ENCODE data around the gene TCF7L1. TPM values are rescaled to one million over a fixed set of nuclear protein-coding genes. Genes with fewer than 3 reads are reported as not detected.
A peak's percentile ranks its signal among the peaks of the same experiment; 100 is the strongest.

The TCF7L1 gene
- total and polyA plus RNA-seq, 9 of the 15 experiments (the other 6 are each of a cell fraction or from before 2014, with no cell fraction given) = 0.03 to 0.11 (median 0.07) TPM; not detected in 5

GRCh38 chr2:85326406-85327159 is 193.4 kb downstream of the TCF7L1 start (continued):
- TF ChIP-seq TEAD4 (IDR thresholded peaks at IDR 0.05; ENCODE audit: low read length) (peak; percentile 71), TEAD4 (CRISPR knock-in tag; IDR thresholded peaks at IDR 0.05; ENCODE audit: borderline replicate concordance) (no peak), ZFX (CRISPR knock-in tag; IDR thresholded peaks at IDR 0.05) (peak; percentile 43), CREM (IDR thresholded peaks at IDR 0.05; ENCODE audit: low read depth) (no peak), AFF1 (IDR thresholded peaks at IDR 0.05; ENCODE audit: low read depth in 1 of 2, partially characterized antibody in 2 of 2) (peak; percentile 22 to 24), MAZ (CRISPR knock-in tag; conservative IDR thresholded peaks at IDR 0.05 in 1 of 2, IDR thresholded peaks at IDR 0.05 in 1 of 2) (peak in 1 of 2 experiments; percentile 24; a peak in 1 of 4 replicates), SMARCC2 (IDR thresholded peaks at IDR 0.05; ENCODE audit: low read depth) (peak; percentile 39; the same call in 1 of the 2 replicates), CXXC5 (CRISPR knock-in tag; IDR thresholded peaks at IDR 0.05) (peak; percentile 47; the same call in 1 of the 2 replicates), NBN (IDR thresholded peaks at IDR 0.05; ENCODE audit: low read depth) (peak; percentile 69), FUS (optimal IDR thresholded peaks at IDR 0.05; ENCODE audit: low read depth, low read length) (no peak), YY1 (IDR thresholded peaks at IDR 0.05; ENCODE audit: borderline replicate concordance in 1 of 3, control insufficient read depth in 1 of 3, extremely low read depth in 1 of 3, insufficient read depth in 3 of 3, insufficient read length in 1 of 3, insufficient replicate concordance in 2 of 3, low read depth in 1 of 3, low read length in 2 of 3) (peak; percentile 35 to 86 (median 66)), MYC (IDR thresholded peaks at IDR 0.05; ENCODE audit: low read depth, low read length) (peak; percentile 31; the same call in 1 of the 2 replicates), MYC (CRISPR knock-in tag; IDR thresholded peaks at IDR 0.05; ENCODE audit: borderline replicate concordance, low read depth) (no peak), MNT (conservative IDR thresholded peaks at IDR 0.05) (peak in 1 of 2 experiments; percentile 39; a peak in 2 of 4 replicates), HMGN3 (IDR thresholded peaks at IDR 0.05; ENCODE audit: borderline replicate concordance, extremely low read depth, insufficient read length, low read depth, low read length) (no peak), MEIS2 (IDR thresholded peaks at IDR 0.05; ENCODE audit: partially characterized antibody) (peak; percentile 63), TAL1 (IDR thresholded peaks at IDR 0.05) (peak; percentile 59), NRF1 (conservative IDR thresholded peaks at IDR 0.05 in 1 of 2, IDR thresholded peaks at IDR 0.05 in 1 of 2) (0 out of 4 replicates have a peak, but pooled peaks of 1 of the 2 experiments have one; percentile 16)

Data from K562 (cell line).